ENCODE data around the gene RNF8.
"Not testable (repeated sequence)": the region's sequence is repeated elsewhere in the genome, so short reads cannot be mapped to it uniquely, and the experiment has no call there.

RNF8 gene

GRCh38 chr6:37321101-37321500, 32.7 kb upstream of the RNF8 start:
- peaks cover 27% of the 10 kb centered on the region for H3K36me3 ChIP-seq (ENCODE audit: control insufficient read depth, insufficient read depth, low read length)
- H3K4me1 ChIP-seq (ENCODE audit: control insufficient read depth, insufficient read depth, low read length, poor library complexity, severe bottlenecking) = no peaks in the 10 kb centered on the region

GRCh38 chr6:37321516-37322415, 32.0 kb upstream of the RNF8 start:
- Histone ChIP-seq H3K27me3 (replicated peaks; ENCODE audit: control insufficient read depth, insufficient read depth, low read length, poor library complexity, severe bottlenecking) (no peaks in the 10 kb centered on the region), H3K4me3 (ENCODE audit: insufficient read depth, low read depth, low read length, poor library complexity, severe bottlenecking) (no peak overlapping the region), H3K4me1 (ENCODE audit: control insufficient read depth, insufficient read depth, low read length, poor library complexity, severe bottlenecking) (no peaks in the 10 kb centered on the region), H3K9me3 (ENCODE audit: control insufficient read depth, low read length) (no peaks in the 10 kb centered on the region), H3K27ac (ENCODE audit: insufficient read depth, low read length, poor library complexity, severe bottlenecking) (no peak overlapping the region), H3K36me3 (ENCODE audit: control insufficient read depth, insufficient read depth, low read length) (peaks cover 20% of the 10 kb centered on the region)
- no peak for DNase-seq

More at GRCh38 chr6:37321101-37321500, 32.7 kb upstream of the RNF8 start:
- Histone ChIP-seq H3K27me3 (replicated peaks; ENCODE audit: control insufficient read depth, insufficient read depth, low read length, poor library complexity, severe bottlenecking) (no peaks in the 10 kb centered on the region), H3K9me3 (ENCODE audit: control insufficient read depth, low read length) (no peaks in the 10 kb centered on the region), H3K27ac (ENCODE audit: insufficient read depth, low read length, poor library complexity, severe bottlenecking) (no peak overlapping the region), H3K4me3 (ENCODE audit: insufficient read depth, low read depth, low read length, poor library complexity, severe bottlenecking) (no peak overlapping the region)
- DNase-seq = no peak

- DNase-seq = no peak
- Histone ChIP-seq H3K4me1 (ENCODE audit: control insufficient read depth, insufficient read depth, low read length, poor library complexity, severe bottlenecking) (no peaks in the 10 kb centered on the region), H3K4me3 (ENCODE audit: insufficient read depth, low read depth, low read length, poor library complexity, severe bottlenecking) (no peak overlapping the region), H3K27ac (ENCODE audit: insufficient read depth, low read length, poor library complexity, severe bottlenecking) (no peak overlapping the region), H3K27me3 (replicated peaks; ENCODE audit: control insufficient read depth, insufficient read depth, low read length, poor library complexity, severe bottlenecking) (no peaks in the 10 kb centered on the region), H3K9me3 (ENCODE audit: control insufficient read depth, low read length) (no peaks in the 10 kb centered on the region), H3K36me3 (ENCODE audit: control insufficient read depth, insufficient read depth, low read length) (peaks cover 10% of the 10 kb centered on the region)
Measured at GRCh38 chr6:37323580-37323979, 30.2 kb upstream of the RNF8 start.

- Histone ChIP-seq H3K27me3 (replicated peaks; ENCODE audit: control insufficient read depth, insufficient read depth, low read length, poor library complexity, severe bottlenecking) (no peaks in the 10 kb centered on the region), H3K36me3 (ENCODE audit: control insufficient read depth, insufficient read depth, low read length) (peaks cover 7% of the 10 kb centered on the region), H3K4me3 (ENCODE audit: insufficient read depth, low read depth, low read length, poor library complexity, severe bottlenecking) (no peak overlapping the region), H3K27ac (ENCODE audit: insufficient read depth, low read length, poor library complexity, severe bottlenecking) (no peak overlapping the region), H3K9me3 (ENCODE audit: control insufficient read depth, low read length) (no peaks in the 10 kb centered on the region), H3K4me1 (ENCODE audit: control insufficient read depth, insufficient read depth, low read length, poor library complexity, severe bottlenecking) (no peaks in the 10 kb centered on the region)
- no peak for DNase-seq
Measured at GRCh38 chr6:37324131-37325033, 29.4 kb upstream of the RNF8 start.

- not testable (repeated sequence) for H3K9me3 ChIP-seq (ENCODE audit: control insufficient read depth, low read length); H3K27ac ChIP-seq (ENCODE audit: insufficient read depth, low read length, poor library complexity, severe bottlenecking); H3K4me1 ChIP-seq (ENCODE audit: control insufficient read depth, insufficient read depth, low read length, poor library complexity, severe bottlenecking); H3K4me3 ChIP-seq (ENCODE audit: insufficient read depth, low read depth, low read length, poor library complexity, severe bottlenecking); H3K27me3 ChIP-seq (replicated peaks; ENCODE audit: control insufficient read depth, insufficient read depth, low read length, poor library complexity, severe bottlenecking); DNase-seq
- peaks cover 20% of the 10 kb centered on the region for H3K36me3 ChIP-seq (ENCODE audit: control insufficient read depth, insufficient read depth, low read length)
Measured at GRCh38 chr6:37330345-37330744, 23.4 kb upstream of the RNF8 start.

- Histone ChIP-seq H3K4me1 (ENCODE audit: control insufficient read depth, insufficient read depth, low read length, poor library complexity, severe bottlenecking) (no peaks in the 10 kb centered on the region), H3K27ac (ENCODE audit: insufficient read depth, low read length, poor library complexity, severe bottlenecking) (no peak overlapping the region), H3K27me3 (replicated peaks; ENCODE audit: control insufficient read depth, insufficient read depth, low read length, poor library complexity, severe bottlenecking) (no peaks in the 10 kb centered on the region), H3K36me3 (ENCODE audit: control insufficient read depth, insufficient read depth, low read length) (peaks cover 20% of the 10 kb centered on the region), H3K9me3 (ENCODE audit: control insufficient read depth, low read length) (no peaks in the 10 kb centered on the region), H3K4me3 (ENCODE audit: insufficient read depth, low read depth, low read length, poor library complexity, severe bottlenecking) (no peak overlapping the region)
- no peak for DNase-seq
Measured at GRCh38 chr6:37331047-37331446, 22.7 kb upstream of the RNF8 start.

GRCh38 chr6:37332894-37333293, 20.9 kb upstream of the RNF8 start:
- no peaks in the 10 kb centered on the region for H3K4me1 ChIP-seq (ENCODE audit: control insufficient read depth, insufficient read depth, low read length, poor library complexity, severe bottlenecking)
- peaks cover 20% of the 10 kb centered on the region for H3K36me3 ChIP-seq (ENCODE audit: control insufficient read depth, insufficient read depth, low read length)
- H3K27me3 ChIP-seq (replicated peaks; ENCODE audit: control insufficient read depth, insufficient read depth, low read length, poor library complexity, severe bottlenecking) = no peaks in the 10 kb centered on the region
- no peak overlapping the region for H3K27ac ChIP-seq (ENCODE audit: insufficient read depth, low read length, poor library complexity, severe bottlenecking)
- DNase-seq = no peak
- H3K9me3 ChIP-seq (ENCODE audit: control insufficient read depth, low read length) = no peaks in the 10 kb centered on the region
- no peak overlapping the region for H3K4me3 ChIP-seq (ENCODE audit: insufficient read depth, low read depth, low read length, poor library complexity, severe bottlenecking)

- Histone ChIP-seq H3K27ac (ENCODE audit: insufficient read depth, low read length, poor library complexity, severe bottlenecking) (no peak overlapping the region), H3K4me3 (ENCODE audit: insufficient read depth, low read depth, low read length, poor library complexity, severe bottlenecking) (no peak overlapping the region), H3K4me1 (ENCODE audit: control insufficient read depth, insufficient read depth, low read length, poor library complexity, severe bottlenecking) (no peaks in the 10 kb centered on the region), H3K27me3 (replicated peaks; ENCODE audit: control insufficient read depth, insufficient read depth, low read length, poor library complexity, severe bottlenecking) (no peaks in the 10 kb centered on the region), H3K36me3 (ENCODE audit: control insufficient read depth, insufficient read depth, low read length) (peaks cover 20% of the 10 kb centered on the region), H3K9me3 (ENCODE audit: control insufficient read depth, low read length) (no peaks in the 10 kb centered on the region)
- no peak for DNase-seq
Measured at GRCh38 chr6:37334047-37334446, 19.7 kb upstream of the RNF8 start.

- not testable (repeated sequence) for H3K4me1 ChIP-seq (ENCODE audit: control insufficient read depth, insufficient read depth, low read length, poor library complexity, severe bottlenecking); H3K27ac ChIP-seq (ENCODE audit: insufficient read depth, low read length, poor library complexity, severe bottlenecking); H3K27me3 ChIP-seq (replicated peaks; ENCODE audit: control insufficient read depth, insufficient read depth, low read length, poor library complexity, severe bottlenecking); DNase-seq; H3K36me3 ChIP-seq (ENCODE audit: control insufficient read depth, insufficient read depth, low read length); H3K9me3 ChIP-seq (ENCODE audit: control insufficient read depth, low read length); H3K4me3 ChIP-seq (ENCODE audit: insufficient read depth, low read depth, low read length, poor library complexity, severe bottlenecking)
Measured at GRCh38 chr6:37338317-37338716, 15.5 kb upstream of the RNF8 start.

- H3K4me3 ChIP-seq (ENCODE audit: insufficient read depth, low read depth, low read length, poor library complexity, severe bottlenecking) = no peak overlapping the region
- H3K27me3 ChIP-seq (replicated peaks; ENCODE audit: control insufficient read depth, insufficient read depth, low read length, poor library complexity, severe bottlenecking) = no peaks in the 10 kb centered on the region
- H3K36me3 ChIP-seq (ENCODE audit: control insufficient read depth, insufficient read depth, low read length) = no peaks in the 10 kb centered on the region
- H3K9me3 ChIP-seq (ENCODE audit: control insufficient read depth, low read length) = no peaks in the 10 kb centered on the region
- no peak overlapping the region for H3K27ac ChIP-seq (ENCODE audit: insufficient read depth, low read length, poor library complexity, severe bottlenecking)
- no peaks in the 10 kb centered on the region for H3K4me1 ChIP-seq (ENCODE audit: control insufficient read depth, insufficient read depth, low read length, poor library complexity, severe bottlenecking)
- no peak for DNase-seq
Measured at GRCh38 chr6:37338745-37339255, 15.0 kb upstream of the RNF8 start.
